Activated effector memory CD4-positive, alpha-beta T cell treated with anti-CD3 and anti-CD28 coated beads, Interleukin-2, amount 50 U/mL, for 16 hours (primary cell): ENCODE measurements around the gene SFXN1.
A peak's percentile ranks its signal among the peaks of the same experiment; 100 is the strongest.
"Not testable (repeated sequence)": the region's sequence is repeated elsewhere in the genome, so short reads cannot be mapped to it uniquely, and the experiment has no call there.

Source experiments
- DNase-seq: peaks from one replicate; pipeline ENCODE4 v3.0.0-alpha.2; 2020

Gene SFXN1, protein sequence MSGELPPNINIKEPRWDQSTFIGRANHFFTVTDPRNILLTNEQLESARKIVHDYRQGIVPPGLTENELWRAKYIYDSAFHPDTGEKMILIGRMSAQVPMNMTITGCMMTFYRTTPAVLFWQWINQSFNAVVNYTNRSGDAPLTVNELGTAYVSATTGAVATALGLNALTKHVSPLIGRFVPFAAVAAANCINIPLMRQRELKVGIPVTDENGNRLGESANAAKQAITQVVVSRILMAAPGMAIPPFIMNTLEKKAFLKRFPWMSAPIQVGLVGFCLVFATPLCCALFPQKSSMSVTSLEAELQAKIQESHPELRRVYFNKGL

DNA sequence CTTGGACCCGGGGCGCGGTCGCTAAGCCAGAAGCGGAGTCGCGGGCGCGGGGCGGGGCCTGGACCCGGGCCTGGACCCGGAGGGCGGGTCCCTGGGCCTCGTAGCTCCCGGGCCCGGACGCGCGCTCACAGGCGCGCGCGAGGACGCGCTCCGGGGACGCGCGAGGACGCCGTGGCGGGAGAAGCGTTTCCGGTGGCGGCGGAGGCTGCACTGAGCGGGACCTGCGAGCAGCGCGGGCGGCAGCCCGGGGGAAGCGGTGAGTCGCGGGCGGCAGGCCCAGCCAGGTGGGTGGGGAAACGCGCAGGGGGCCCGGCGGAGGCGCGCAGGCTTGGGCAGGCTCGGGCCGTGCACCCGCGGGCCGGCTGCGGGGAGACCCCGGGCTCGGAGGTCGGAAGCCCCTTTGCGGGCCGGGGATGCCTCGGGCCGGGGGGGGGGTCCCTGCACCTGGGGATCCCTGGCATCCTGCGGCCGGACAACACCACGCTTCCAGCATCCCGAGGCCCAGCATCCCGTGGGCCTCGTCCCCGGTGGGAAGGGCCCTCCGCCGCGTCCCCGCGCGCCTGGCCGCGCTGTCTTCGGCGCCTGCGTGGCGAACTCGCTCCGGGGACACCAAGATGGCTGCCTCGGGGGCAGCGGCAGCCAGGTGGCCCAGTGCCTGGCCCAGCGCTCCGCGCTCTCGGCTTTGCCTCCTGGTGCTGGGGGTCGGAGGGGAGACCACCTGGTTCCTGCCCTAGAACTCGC lies at the start of gene SFXN1:
TSS of gene SFXN1 (plus strand) at position 177 of the 741 bp plus-strand sequence. CDS start 13,544 bp downstream, outside the sequence.
- peak; percentile 93 for DNase-seq

DNA sequence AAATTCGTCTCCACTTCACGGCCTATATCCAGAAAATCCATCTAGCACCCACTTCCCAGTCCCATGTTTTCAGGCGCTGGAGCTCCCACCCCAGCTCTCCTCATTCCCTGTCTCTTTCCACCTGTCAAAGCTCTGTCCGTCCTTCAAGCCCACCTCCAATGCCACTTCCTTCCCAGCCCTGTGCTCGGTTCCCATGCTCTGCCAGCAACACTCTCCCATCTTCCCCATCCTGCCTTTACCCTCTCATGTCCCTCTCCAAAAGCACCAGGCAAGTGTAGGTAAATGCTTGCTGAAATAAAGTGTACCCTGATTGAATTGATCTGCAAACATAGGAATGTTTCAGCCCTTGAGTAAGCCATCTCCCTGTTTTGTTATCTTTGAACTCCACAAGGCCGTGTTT lies 43.6 kb upstream of the SFXN1 start:
- DNase-seq, result no peak

DNA sequence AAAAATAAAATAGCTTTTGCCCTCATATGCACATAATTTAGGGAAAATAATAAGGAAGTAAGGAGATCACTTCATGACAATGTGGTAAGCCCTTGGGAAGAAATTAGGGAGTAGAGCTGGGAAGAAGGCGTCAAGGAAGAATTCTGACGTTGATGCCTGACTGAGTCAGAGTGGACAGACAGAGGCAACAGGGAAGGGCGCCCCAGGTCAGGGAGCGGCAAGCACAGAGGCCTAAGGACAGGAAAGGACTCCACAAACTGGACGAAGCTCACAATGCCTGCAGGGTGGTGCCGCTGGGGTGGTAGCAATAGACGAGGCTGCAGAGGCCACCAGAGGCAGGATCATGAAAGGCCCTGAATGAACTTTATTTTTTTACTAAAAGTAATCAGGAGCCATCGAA lies 42.0 kb upstream of the SFXN1 start:
- DNase-seq, result no peak

DNA sequence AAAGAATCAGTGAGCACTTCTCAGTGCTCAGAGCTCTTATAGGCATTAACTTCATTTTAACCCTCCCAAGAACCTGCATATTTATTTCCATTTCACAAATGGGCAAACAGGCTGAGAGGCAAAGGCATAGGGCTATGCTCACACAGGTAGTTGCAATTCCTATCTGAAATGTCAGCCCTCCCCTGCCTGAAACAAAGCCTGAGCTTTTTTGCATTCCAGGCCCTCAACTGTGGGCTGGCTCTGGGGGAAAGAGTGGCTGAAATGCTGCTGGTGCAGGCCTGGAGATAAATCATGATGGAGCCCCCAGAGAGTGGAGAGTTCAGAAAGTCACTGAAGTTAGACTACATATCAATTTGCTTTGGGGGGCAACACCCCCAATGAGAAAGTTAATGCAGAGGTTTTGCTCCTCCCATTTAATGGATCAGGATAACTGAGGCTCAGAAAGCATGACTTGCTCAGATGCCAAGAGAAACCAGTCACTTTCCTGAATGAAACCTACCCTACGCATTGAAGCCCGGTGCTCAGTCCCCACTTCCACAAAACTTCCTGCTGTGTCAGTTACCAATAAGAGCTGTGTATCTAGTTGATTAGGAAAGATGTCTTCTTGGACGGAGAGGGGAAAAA lies 40.0 kb upstream of the SFXN1 start:
- DNase-seq, result no peak

DNA sequence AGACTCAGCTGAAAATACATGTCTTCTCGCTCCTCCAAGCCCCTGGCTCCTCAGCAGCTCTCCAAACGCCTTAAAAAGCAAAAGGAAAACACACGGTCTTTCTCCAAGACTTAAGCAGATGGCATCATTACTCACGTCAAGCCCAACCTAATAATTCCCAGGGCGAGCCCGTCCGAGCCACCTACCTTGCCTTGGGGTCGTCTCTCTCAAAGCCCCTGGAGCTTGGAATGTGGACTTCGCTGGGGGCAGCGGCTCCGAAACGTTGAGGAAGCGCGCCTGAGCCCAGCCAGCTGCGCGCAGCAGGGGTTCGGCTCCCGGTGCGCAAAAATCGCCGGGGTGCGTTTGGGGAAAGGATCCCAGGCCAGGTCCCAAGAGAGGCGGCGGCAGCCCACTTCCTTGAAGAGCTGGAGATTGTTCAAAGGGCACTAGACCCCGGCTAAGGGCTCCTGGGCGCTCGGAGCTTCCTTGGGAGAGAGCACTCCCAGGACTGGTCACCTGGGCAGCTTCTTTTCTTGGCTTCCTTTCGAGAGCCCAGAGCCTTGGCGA lies 34.8 kb upstream of the SFXN1 start:
- no peak for DNase-seq

DNA sequence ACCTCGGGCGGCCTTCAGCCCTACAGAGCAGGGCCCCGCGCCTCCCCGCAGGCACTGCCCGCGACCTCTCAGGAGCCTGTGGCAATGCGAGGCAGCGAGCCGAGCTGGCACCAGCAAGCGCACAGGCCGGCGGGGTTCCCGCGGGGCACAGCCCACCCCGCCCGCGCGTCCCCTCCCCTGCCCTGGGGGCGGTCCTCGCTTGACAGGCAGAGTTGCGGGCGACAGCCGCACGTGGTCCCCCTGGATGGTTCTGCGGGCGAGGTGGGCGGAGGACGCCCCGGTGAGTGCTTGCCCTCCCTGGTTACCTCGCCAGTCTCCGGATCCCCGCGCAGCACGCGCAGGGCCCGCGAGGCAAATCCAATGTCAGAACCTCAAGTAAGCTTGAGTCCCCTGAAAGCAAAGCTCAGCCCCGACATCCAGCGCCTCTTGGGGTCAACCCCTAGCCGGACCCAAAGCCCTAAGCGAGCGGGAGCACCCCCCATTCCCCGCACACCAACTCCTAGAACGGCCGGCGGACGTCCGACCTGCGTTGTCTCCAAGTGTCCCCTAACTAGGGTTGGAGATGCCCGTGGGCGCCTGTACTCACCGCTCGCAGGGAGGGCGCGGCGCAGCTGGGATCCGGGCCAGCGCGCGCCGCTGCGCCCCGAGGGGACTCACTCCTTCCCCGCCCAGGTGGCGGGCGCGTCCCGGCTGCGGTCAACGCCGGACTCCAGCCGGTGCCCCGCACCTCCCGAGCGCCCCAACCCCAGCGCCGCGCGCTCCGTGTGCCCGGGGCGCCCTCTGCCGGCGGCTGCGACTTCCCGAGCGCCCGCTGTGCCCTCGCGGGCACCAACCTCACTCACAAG lies 34.1 kb upstream of the SFXN1 start, which contains the start of gene DRD1:
TSS of gene DRD1 (minus strand) at position 123 of the 845 bp plus-strand sequence. CDS start 1,083 bp downstream, outside the sequence.
- DNase-seq, result peak; percentile 82

DNA sequence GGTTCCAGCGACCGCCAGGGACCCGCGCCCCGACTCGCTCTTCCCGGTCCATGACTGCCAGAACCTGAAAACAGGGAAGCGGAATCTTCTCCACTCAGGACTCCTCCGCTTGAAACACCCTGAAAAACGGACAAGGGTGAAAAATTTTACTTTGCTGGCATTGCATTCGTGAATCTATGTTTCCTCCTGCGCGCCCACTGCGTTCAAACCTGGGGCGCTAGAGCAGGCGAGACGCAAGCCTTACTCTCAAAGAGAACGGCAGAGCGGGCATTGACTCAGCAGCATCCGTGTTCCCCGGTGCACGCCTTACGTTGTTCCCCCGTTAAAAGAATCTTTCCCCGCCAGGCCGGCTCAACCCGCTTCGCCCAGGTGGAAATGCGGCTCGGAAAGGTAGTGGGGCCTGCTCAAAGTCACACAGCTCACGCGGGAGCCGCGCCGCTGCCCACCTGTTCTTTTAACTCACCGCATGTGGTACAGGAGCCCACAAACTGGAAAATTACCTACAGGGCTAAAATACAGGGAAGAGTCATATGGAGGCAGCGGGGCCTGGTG lies 33.4 kb upstream of the SFXN1 start:
- no peak for DNase-seq

DNA sequence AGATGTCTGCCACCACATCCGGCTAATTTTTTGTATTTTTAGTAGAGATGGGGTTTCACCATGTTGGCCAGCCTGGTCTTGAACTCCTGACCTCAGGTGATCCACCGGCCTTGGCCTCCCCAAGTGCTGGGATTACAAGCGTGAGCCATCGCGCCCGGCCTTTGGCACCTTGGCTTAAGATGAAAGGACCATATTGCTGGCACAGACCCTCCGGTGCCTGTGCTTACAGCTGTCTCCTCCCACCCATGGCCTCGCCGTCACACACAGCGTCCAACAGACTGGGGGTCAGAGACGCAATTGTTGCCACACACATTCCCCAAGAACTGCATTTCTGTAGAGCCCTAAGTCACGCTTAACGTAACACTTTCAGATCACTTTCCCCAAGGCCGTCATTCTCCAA lies 32.0 kb upstream of the SFXN1 start:
- DNase-seq, result not testable (repeated sequence)

DNA sequence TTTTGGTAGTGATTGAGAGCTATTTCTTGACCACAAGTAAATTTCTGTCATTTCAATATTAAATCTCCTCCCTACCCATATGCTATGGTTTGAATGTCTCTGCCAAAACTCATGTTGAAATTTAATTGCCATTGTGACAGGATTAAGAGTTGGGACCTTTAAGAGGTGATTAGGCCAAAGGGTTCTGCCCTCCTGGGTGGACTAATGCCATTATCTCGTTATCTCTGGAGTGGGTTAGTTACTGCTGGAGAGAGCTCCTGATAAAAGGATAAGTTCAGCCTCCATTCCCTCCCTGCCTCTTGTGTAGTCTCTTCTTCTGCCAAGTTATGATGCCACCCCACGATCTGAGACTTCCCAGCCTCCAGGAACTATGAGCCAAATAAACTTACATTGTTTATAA lies 30.8 kb upstream of the SFXN1 start:
- no peak for DNase-seq

DNA sequence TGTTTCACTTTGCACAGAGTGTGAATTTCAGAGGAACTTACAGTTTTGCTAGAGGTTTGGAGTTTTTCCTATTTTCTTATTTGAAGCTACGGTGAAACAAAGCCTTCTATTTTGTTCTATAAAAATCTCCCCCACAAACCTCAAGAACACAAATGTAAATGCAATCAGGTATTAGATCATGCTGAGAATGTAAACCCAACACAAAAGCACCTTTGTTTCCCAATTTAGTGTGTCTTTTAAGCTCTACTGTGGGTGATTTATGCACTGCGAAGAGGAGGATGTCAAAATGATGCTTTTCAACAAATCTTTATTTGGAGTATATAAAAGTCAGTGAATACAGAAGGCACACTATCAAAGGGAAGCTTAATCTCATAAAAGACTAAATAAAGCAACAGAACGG lies 30.1 kb upstream of the SFXN1 start:
- DNase-seq, result no peak

DNA sequence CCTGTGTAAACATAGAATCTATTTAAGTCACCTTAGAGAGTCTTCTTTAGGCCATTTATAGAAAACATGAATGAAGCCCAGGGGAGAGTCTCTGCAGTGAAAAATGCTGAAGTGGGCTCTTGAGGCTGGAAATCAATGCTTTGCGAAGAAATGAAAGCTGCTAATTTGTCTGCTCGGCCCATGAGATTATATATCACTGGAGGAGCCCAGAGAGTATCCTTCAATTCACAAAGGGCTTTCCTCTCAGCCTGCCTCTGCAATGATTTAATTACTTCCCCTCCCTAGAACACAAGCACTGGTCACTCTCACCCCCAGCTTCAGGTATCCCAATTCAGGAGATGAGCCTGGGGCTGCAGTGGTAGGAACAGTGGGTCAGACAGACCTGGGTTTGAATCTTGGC lies 26.2 kb upstream of the SFXN1 start:
- no peak for DNase-seq

DNA sequence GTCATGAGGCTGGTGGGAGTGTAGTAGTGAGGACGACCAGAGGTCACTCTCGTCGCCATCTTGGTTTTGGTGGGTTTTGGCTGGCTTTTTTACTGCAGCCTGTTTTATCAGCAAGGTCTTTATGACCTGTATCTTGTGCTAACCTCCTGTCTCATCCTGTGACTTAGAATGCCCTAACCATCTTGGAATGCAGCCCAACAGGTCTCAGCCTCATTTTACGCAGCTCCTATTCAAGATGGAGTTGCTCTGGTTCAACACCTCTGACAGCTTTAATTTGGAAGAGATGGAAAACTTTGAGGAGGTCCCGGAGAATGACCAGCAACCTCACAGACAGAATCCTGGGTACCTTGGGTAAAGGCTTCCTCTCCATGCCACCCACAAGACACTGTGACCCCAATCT lies 24.0 kb upstream of the SFXN1 start:
- not testable (repeated sequence) for DNase-seq

DNA sequence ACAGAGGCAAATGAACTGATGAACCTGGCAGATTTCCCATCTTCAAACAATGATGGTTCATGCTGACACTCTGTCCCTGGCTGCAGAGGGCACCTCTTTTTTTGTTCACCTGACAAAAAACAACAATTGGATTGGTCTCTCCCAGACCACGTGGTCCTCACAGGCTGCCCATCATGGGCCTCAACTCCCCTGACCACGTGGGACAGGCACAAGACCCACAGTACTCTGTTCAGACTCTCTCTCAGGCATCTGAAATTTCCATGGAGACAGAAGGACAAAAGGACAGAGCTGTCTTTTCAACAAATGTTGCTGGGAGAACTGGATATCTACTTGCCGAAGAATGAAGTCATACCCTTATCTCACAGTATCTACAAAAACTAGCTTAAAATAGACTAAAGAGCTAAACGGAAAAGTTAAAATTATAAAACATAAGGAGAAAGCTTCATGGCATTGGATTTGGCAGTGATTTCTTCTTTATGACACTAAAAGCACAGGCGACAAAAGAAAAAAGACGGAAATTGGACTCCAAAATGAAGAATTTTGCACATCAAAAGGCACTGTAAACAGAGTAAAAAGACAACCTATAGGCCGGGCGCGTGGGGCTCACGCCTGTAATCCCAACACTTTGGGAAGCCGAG lies 22.1 kb upstream of the SFXN1 start:
- DNase-seq, result no peak

DNA sequence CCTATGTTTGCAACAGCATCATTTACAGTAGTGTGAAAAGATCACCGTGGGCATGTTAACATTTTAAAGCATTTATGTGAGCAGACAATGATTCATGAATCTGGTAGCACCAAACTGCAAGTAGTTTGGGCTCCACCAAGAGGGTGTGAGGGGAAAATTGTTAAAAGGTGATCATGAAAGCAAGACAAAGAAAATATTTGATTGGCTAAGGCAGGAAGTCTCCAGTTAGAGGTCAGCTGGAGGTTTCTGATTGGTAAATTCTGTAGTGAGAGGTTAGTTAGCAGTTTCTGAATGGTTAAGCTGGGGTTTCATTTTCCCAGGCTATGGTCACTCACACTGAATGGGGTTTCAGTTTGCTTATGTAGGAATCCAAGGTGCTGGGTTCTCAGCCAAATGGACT lies 20.9 kb upstream of the SFXN1 start:
- DNase-seq, result no peak

DNA sequence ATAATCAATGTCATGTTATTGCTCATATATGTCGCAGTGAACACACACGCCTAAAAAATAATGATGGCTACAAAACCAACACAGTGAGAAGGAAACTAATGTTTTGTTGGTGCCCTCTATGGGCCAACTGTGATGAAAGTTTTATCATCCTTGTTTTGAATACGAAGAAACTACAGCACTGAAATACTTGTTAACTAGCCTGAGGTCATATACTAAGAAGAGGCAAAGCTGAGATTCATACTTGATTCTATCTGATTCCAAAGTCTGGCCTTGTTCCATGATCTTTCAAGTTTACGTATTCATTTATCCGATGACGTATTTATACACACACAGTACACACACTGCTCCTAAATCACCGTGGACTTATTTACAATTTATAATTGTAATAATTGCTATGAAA lies 18.2 kb upstream of the SFXN1 start:
- no peak for DNase-seq

DNA sequence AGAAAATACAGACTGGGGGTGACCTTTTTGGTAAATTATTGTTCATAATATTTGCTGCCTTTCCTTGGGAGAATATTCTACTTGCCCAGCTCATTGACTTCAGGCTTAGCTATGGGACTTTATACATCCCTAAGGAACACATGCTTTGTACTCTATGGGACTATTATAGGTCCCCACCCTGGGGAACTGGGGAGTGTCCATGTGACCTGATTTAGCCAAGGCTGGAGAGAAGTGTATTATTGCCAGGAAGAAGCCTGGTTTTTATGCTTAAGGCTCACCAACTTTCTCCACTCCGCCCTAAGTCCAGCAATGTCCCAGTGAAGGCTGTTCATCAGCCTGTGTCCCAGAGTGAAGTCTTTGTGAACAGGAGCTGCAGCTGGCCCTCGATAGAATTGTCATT lies 17.8 kb upstream of the SFXN1 start:
- no peak for DNase-seq

DNA sequence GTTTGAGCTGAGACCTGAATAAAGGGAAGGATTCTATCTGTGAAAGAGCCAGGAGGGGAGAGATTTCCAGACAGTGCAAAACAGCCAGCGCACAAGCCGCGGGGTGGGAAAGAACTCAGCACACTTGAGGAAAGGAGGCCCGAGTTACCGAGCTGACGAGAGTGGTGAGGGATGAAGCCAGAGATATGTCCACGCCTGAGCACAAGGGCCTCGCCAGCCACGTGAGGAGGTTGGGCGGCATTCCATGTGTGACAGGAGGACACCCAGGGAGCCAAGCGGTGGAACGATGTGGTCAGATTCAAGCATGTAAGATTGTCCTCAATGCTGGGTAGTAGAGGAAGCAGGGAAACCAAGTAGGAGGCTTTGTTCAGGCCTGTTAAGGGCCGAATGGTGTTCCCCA lies 17.0 kb upstream of the SFXN1 start:
- no peak for DNase-seq

DNA sequence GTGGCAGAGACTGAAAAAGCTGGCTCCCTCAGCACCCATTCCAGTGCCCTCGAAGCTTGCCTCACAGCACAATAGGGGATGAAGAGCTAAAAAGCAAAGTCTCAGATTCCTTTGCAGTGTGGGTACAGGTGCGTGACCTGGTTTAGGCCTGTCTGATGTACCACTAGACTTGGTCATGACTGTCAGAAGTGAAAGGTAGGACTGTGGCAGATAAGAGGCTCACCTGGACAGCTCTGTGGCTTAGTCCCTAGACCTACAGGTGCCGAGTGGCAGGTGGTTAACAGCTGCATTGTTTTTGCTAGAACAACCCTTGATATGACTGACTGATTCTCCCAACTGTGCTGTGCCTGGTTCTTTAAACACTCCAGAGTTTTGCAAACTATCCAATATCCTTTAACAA lies 14.7 kb upstream of the SFXN1 start:
- DNase-seq, result no peak

DNA sequence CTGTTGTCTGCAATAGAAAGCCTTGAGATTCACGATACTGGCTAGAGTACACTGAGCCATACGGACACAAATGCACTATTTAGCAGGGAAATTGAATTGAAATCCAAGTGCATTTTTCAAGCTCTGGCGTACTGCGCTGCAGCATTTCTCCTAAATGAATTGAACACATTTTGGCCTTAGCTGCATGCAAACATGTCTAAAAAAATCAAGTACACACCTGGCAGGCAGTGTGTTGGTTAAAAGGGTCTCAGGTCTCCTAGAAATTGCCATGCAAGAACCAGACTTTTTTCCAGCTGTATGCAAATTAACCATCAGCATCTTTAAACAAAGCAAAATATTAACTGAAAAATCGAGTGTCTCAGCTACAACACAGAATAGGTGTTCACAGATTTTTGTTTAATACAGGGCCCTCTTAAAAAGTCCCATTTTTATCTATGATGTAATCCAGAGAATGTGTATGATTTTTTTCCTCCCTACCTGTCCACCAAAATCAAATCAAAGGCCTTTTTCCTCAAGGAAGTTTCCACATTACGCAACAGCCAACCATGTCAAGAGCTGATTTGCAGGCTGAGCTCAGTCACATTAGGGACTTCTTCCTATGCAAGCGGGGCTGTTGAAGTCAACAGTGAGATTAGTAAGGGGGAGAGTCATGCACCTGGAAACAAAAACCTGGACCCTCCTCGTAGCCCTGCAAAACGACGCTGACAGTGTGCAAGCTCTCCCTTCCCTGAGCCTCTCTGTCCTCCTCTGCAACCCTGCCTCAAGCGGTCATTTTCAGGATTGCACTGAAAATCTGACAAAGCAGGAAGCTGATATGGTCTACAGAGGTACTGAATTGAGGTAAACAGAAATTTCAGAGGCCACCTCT lies 14.1 kb upstream of the SFXN1 start:
- DNase-seq, result peak; percentile 84

DNA sequence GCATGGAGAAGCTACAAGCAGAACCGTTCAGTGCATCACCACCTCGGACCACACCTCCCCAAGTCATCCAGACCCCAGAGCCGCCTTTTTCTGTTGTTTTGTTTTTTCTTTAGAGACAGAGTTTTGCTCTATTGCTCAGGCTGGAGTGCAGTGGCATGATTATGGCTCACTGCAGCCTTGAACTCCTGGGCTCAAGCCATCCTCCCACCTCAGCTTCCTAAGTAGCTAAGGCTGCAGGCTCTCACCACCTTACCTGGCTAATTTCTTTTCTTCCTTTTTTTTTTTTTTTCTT lies 13.5 kb upstream of the SFXN1 start:
- no peak for DNase-seq

DNA sequence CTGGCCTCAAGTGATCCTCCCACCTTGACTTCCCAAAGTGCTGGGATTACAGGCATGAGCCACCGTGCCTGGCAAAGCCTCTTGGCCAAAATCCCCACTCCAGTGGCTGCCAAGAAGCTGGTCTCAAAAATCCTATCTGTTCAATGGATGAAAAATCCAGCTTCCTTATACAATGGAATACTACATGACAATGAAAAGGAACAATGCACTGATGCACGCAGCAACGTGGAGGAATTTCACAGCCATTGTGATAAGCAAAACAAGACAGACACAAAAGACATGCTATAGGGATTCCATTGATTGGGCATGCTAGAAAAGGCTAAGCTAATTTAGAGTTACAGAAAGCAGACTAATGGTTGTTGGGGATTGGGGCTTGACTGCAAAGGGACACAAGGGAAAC lies 13.1 kb upstream of the SFXN1 start:
- no peak for DNase-seq
